Activated CD4-positive, alpha-beta memory T cell treated with anti-CD3 and anti-CD28 coated beads for 36 hours (primary cell): Measurements from ENCODE around the gene SLC8A1. TPM values are rescaled to one million over a fixed set of nuclear protein-coding genes. Genes with fewer than 3 reads are reported as not detected.

Source experiments
- CTCF ChIA-PET: fragments of 350-600 bp; sonication (Branson Sonifier 250); formaldehyde crosslinking; loops from one replicate; lab custom pipeline; 2021; ENCODE audit warnings: antibody characterized with exemption, inconsistent platforms; lab: Charles Lee
- POLR2A ChIA-PET: fragments of 350-600 bp; sonication (Branson Sonifier 250); formaldehyde crosslinking; loops from one replicate; lab custom pipeline; 2021; ENCODE audit warnings: antibody characterized with exemption; lab: Charles Lee
- DNase-seq: peaks from one replicate; pipeline ENCODE4 v3.0.0-alpha.2; 2020
- H3K27ac Mint-ChIP-seq: one replicate; pipeline ENCODE4 v1.8.0; 2021; ENCODE audit warnings: mixed read lengths
- H3K27me3 Mint-ChIP-seq: one replicate; pipeline ENCODE4 v1.8.0; 2021; ENCODE audit warnings: mixed read lengths
- H3K36me3 Mint-ChIP-seq: one replicate; pipeline ENCODE4 v1.8.0; 2021; ENCODE audit warnings: mixed read lengths
- H3K4me1 Mint-ChIP-seq: one replicate; pipeline ENCODE4 v1.8.0; 2021; ENCODE audit warnings: low read depth, mixed read lengths
- H3K4me3 Mint-ChIP-seq: one replicate; pipeline ENCODE4 v1.8.0; 2021; ENCODE audit warnings: mild to moderate bottlenecking, mixed read lengths
- H3K9me3 Mint-ChIP-seq: one replicate; pipeline ENCODE4 v1.8.0; 2021; ENCODE audit warnings: mixed read lengths
- intact Hi-C: fragments of 100-400 bp; cut with micrococcal nuclease; formaldehyde crosslinking; loops from one replicate; pipeline ENCODE4 v1.15.1; 2023
- total RNA-seq, 2 experiments: library from RNA; stranded (reverse); gene quantifications; one replicate each; pipeline ENCODE4 v1.2.3, GENCODE V29; 2021

SLC8A1 gene
- total RNA-seq, 2 experiments from 2014 or later = 0.12 to 0.19 TPM

- Mint-ChIP-seq H3K36me3 (no peaks in the 10 kb centered on the region), H3K4me3 (no peak overlapping the region), H3K9me3 (no peaks in the 10 kb centered on the region), H3K4me1 (no peaks in the 10 kb centered on the region), H3K27me3 (no peaks in the 10 kb centered on the region), H3K27ac (no peak overlapping the region)
- ChIA-PET POLR2A (no interaction called here), CTCF (no interaction called here)
- DNase-seq = no peak
- intact Hi-C loops = no loop called here
Observed at GRCh38 chr2:40300391-40300790, 151.5 kb downstream of the SLC8A1 start.

- H3K9me3 Mint-ChIP-seq = no peaks in the 10 kb centered on the region
- no peak overlapping the region for H3K4me3 Mint-ChIP-seq
Observed at GRCh38 chr2:40299781-40300180, 152.1 kb downstream of the SLC8A1 start.

GRCh38 chr2:40299173-40299572 is 152.7 kb downstream of the SLC8A1 start:
- no peak for DNase-seq
- Mint-ChIP-seq H3K27ac (no peak overlapping the region), H3K36me3 (no peaks in the 10 kb centered on the region), H3K27me3 (no peaks in the 10 kb centered on the region), H3K4me1 (no peaks in the 10 kb centered on the region), H3K4me3 (no peak overlapping the region), H3K9me3 (no peaks in the 10 kb centered on the region)
- intact Hi-C loops = no loop called here
- ChIA-PET CTCF (no interaction called here), POLR2A (no interaction called here)

More at GRCh38 chr2:40299781-40300180, 152.1 kb downstream of the SLC8A1 start:
- Mint-ChIP-seq H3K36me3 (no peaks in the 10 kb centered on the region), H3K27me3 (no peaks in the 10 kb centered on the region), H3K4me1 (no peaks in the 10 kb centered on the region), H3K27ac (no peak overlapping the region)
- intact Hi-C loops = no loop called here
- CTCF ChIA-PET = no interaction called here
- POLR2A ChIA-PET = no interaction called here
- no peak for DNase-seq

- no peaks in the 10 kb centered on the region for H3K27me3 Mint-ChIP-seq
- H3K27ac Mint-ChIP-seq = no peak overlapping the region
- intact Hi-C loops = no loop called here
- no peaks in the 10 kb centered on the region for H3K36me3 Mint-ChIP-seq
- POLR2A ChIA-PET = no interaction called here
- no peak for DNase-seq
- CTCF ChIA-PET = no interaction called here
- no peaks in the 10 kb centered on the region for H3K4me1 Mint-ChIP-seq
- H3K4me3 Mint-ChIP-seq = no peak overlapping the region
- no peaks in the 10 kb centered on the region for H3K9me3 Mint-ChIP-seq
Observed at GRCh38 chr2:40298026-40298425, 153.9 kb downstream of the SLC8A1 start.

- ChIA-PET POLR2A (no interaction called here), CTCF (no interaction called here)
- DNase-seq = no peak
- no peak overlapping the region for H3K4me3 Mint-ChIP-seq
- no peaks in the 10 kb centered on the region for H3K9me3 Mint-ChIP-seq
- intact Hi-C loops = no loop called here
- no peaks in the 10 kb centered on the region for H3K36me3 Mint-ChIP-seq
- no peaks in the 10 kb centered on the region for H3K27me3 Mint-ChIP-seq
- peaks cover 2% of the 10 kb centered on the region for H3K4me1 Mint-ChIP-seq
- no peak overlapping the region for H3K27ac Mint-ChIP-seq
Observed at GRCh38 chr2:40292291-40292690, 159.6 kb downstream of the SLC8A1 start.

GRCh38 chr2:40289771-40290404 is 162.0 kb downstream of the SLC8A1 start:
- no peaks in the 10 kb centered on the region for H3K36me3 Mint-ChIP-seq
- no peaks in the 10 kb centered on the region for H3K27me3 Mint-ChIP-seq
- peaks cover 2% of the 10 kb centered on the region for H3K4me1 Mint-ChIP-seq
- no peaks in the 10 kb centered on the region for H3K9me3 Mint-ChIP-seq
- intact Hi-C loops = no loop called here
- ChIA-PET CTCF (no interaction called here), POLR2A (no interaction called here)
- H3K4me3 Mint-ChIP-seq = no peak overlapping the region
- DNase-seq = no peak
- no peak overlapping the region for H3K27ac Mint-ChIP-seq

- Mint-ChIP-seq H3K4me1 (peaks cover 2% of the 10 kb centered on the region), H3K9me3 (no peaks in the 10 kb centered on the region), H3K4me3 (no peak overlapping the region), H3K27me3 (no peaks in the 10 kb centered on the region), H3K36me3 (no peaks in the 10 kb centered on the region), H3K27ac (no peak overlapping the region)
- ChIA-PET POLR2A (no interaction called here), CTCF (no interaction called here)
- DNase-seq = no peak
- intact Hi-C loops = no loop called here
Observed at GRCh38 chr2:40287773-40288172, 164.1 kb downstream of the SLC8A1 start.

- ChIA-PET POLR2A (no interaction called here), CTCF (no interaction called here)
- no peak overlapping the region for H3K27ac Mint-ChIP-seq
- H3K27me3 Mint-ChIP-seq = no peaks in the 10 kb centered on the region
- intact Hi-C loops = no loop called here
- no peaks in the 10 kb centered on the region for H3K36me3 Mint-ChIP-seq
- peaks cover 2% of the 10 kb centered on the region for H3K4me1 Mint-ChIP-seq
- no peaks in the 10 kb centered on the region for H3K9me3 Mint-ChIP-seq
- DNase-seq = no peak
- H3K4me3 Mint-ChIP-seq = no peak overlapping the region
Observed at GRCh38 chr2:40287195-40287594, 164.7 kb downstream of the SLC8A1 start.

- no peak for DNase-seq
- CTCF ChIA-PET = no interaction called here
- H3K9me3 Mint-ChIP-seq = no peaks in the 10 kb centered on the region
- no peaks in the 10 kb centered on the region for H3K36me3 Mint-ChIP-seq
- intact Hi-C loops = no loop called here
- H3K27me3 Mint-ChIP-seq = no peaks in the 10 kb centered on the region
- H3K4me1 Mint-ChIP-seq = peaks cover 2% of the 10 kb centered on the region
- POLR2A ChIA-PET = no interaction called here
- H3K4me3 Mint-ChIP-seq = no peak overlapping the region
- no peak overlapping the region for H3K27ac Mint-ChIP-seq
Observed at GRCh38 chr2:40286721-40287120, 165.2 kb downstream of the SLC8A1 start.

GRCh38 chr2:40285391-40285790 is 166.5 kb downstream of the SLC8A1 start:
- no peaks in the 10 kb centered on the region for H3K27me3 Mint-ChIP-seq
- no peaks in the 10 kb centered on the region for H3K9me3 Mint-ChIP-seq
- no peak overlapping the region for H3K4me3 Mint-ChIP-seq
- DNase-seq = no peak
- ChIA-PET CTCF (no interaction called here), POLR2A (no interaction called here)
- intact Hi-C loops = no loop called here
- H3K27ac Mint-ChIP-seq = no peak overlapping the region
- peaks cover 2% of the 10 kb centered on the region for H3K4me1 Mint-ChIP-seq
- H3K36me3 Mint-ChIP-seq = no peaks in the 10 kb centered on the region

- DNase-seq = no peak
- H3K4me3 Mint-ChIP-seq = no peak overlapping the region
- intact Hi-C loops = no loop called here
- H3K36me3 Mint-ChIP-seq = no peaks in the 10 kb centered on the region
- H3K27ac Mint-ChIP-seq = no peak overlapping the region
- peaks cover under 1% of the 10 kb centered on the region for H3K4me1 Mint-ChIP-seq
- no peaks in the 10 kb centered on the region for H3K9me3 Mint-ChIP-seq
- ChIA-PET CTCF (no interaction called here), POLR2A (no interaction called here)
- H3K27me3 Mint-ChIP-seq = no peaks in the 10 kb centered on the region
Observed at GRCh38 chr2:40284797-40285196, 167.1 kb downstream of the SLC8A1 start.

GRCh38 chr2:40283111-40283909 is 168.6 kb downstream of the SLC8A1 start:
- no peaks in the 10 kb centered on the region for H3K9me3 Mint-ChIP-seq
- ChIA-PET CTCF (no interaction called here), POLR2A (no interaction called here)
- H3K27ac Mint-ChIP-seq = no peak overlapping the region
- intact Hi-C loops = no loop called here
- no peak overlapping the region for H3K4me3 Mint-ChIP-seq
- no peaks in the 10 kb centered on the region for H3K4me1 Mint-ChIP-seq
- no peaks in the 10 kb centered on the region for H3K27me3 Mint-ChIP-seq
- DNase-seq = no peak
- no peaks in the 10 kb centered on the region for H3K36me3 Mint-ChIP-seq

- no peak overlapping the region for H3K4me3 Mint-ChIP-seq
- H3K27ac Mint-ChIP-seq = no peak overlapping the region
- H3K4me1 Mint-ChIP-seq = no peaks in the 10 kb centered on the region
- no peaks in the 10 kb centered on the region for H3K36me3 Mint-ChIP-seq
- intact Hi-C loops = no loop called here
- CTCF ChIA-PET = no interaction called here
- no peaks in the 10 kb centered on the region for H3K27me3 Mint-ChIP-seq
- POLR2A ChIA-PET = no interaction called here
- no peaks in the 10 kb centered on the region for H3K9me3 Mint-ChIP-seq
- no peak for DNase-seq
Observed at GRCh38 chr2:40282428-40282827, 169.5 kb downstream of the SLC8A1 start.
